Nephron progenitor cell (in vitro differentiated cells): ENCODE data around the gene PSMA6.
"Not testable (repeated sequence)": the region's sequence is repeated elsewhere in the genome, so short reads cannot be mapped to it uniquely, and the experiment has no call there.

Experiments
- DNase-seq: peaks from one replicate; pipeline ENCODE4 v3.0.0; 2021
- H3K27ac Mint-ChIP-seq: 2 replicates; pipeline ENCODE4 v1.8.0; 2021; ENCODE audit warnings: mild to moderate bottlenecking, moderate library complexity, mixed read lengths
- H3K27me3 Mint-ChIP-seq: 2 replicates; pipeline ENCODE4 v1.8.0; 2021; ENCODE audit warnings: mild to moderate bottlenecking, low read depth, mixed read lengths; ENCODE audit not compliant: poor library complexity
- H3K36me3 Mint-ChIP-seq: 2 replicates; pipeline ENCODE4 v1.8.0; 2021; ENCODE audit warnings: low read depth, mixed read lengths
- H3K4me1 Mint-ChIP-seq: 2 replicates; pipeline ENCODE4 v1.8.0; 2021; ENCODE audit warnings: mixed read lengths
- H3K4me3 Mint-ChIP-seq: 2 replicates; pipeline ENCODE4 v1.8.0; 2021; ENCODE audit warnings: mild to moderate bottlenecking, moderate library complexity, mixed read lengths
- H3K9me3 Mint-ChIP-seq: 2 replicates; pipeline ENCODE4 v1.8.0; 2021; ENCODE audit warnings: mild to moderate bottlenecking, moderate library complexity, mixed read lengths
- CTCF ChIP-seq: fragments of 200-600 bp; sonication (generic); IDR thresholded peaks from 2 replicates; pipeline ENCODE4 v1.5.0; 2021; ENCODE audit warnings: antibody characterized with exemption

Gene PSMA6

GRCh38 chr14:35346738-35347322, 54.6 kb downstream of the PSMA6 start:
- H3K27ac Mint-ChIP-seq = peak overlapping the region; percentile 55
- peaks cover 2% of the 10 kb centered on the region for H3K27me3 Mint-ChIP-seq
- DNase-seq = no peak
- peaks cover 60% of the 10 kb centered on the region for H3K4me1 Mint-ChIP-seq
- no peak overlapping the region for H3K4me3 Mint-ChIP-seq
- H3K9me3 Mint-ChIP-seq = no peaks in the 10 kb centered on the region
- H3K36me3 Mint-ChIP-seq = no peaks in the 10 kb centered on the region
- no peak for TF ChIP-seq CTCF

DNA sequence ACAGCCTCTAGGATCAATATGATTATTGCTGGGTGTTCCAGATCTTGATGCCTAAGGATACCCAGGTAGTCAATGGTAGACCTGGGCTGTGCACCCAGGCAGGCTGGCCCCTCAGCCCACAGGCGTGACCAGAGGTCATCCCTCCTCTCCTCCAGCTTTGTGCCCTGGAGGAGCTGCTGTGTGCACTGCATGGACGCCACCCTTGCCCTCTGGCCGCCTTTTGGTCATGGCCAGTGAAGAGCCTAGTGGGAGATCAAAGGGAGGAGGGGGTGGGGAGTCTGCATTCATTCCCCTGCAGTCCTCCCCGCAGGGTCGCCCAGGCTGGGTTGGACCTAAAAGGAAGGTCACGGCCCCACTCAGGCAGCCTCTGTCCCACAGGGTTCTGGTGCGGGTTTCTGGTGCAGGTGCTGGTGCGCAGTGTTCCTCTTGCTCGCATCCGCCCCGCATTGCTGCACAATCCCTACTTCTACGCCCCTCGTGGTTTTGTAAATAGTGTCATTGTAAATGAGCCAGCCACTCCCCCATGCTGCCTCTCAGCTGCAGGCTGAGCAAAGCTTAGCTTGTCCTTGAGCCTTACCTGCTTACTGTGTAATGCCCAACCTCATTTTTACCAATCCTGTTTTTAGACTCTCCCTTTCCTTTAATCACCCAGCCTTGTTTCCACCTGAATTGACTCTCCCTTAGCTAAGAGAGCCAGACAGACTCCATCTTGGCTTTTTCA, 55.3 kb downstream of the PSMA6 start:
- peak; percentile 45 for DNase-seq
- TF ChIP-seq CTCF = no peak
- H3K9me3 Mint-ChIP-seq = no peaks in the 10 kb centered on the region
- H3K4me1 Mint-ChIP-seq = peaks cover 60% of the 10 kb centered on the region
- H3K4me3 Mint-ChIP-seq = peak overlapping the region; percentile 40
- H3K27ac Mint-ChIP-seq = peak overlapping the region; percentile 75
- H3K36me3 Mint-ChIP-seq = no peaks in the 10 kb centered on the region
- peaks cover 2% of the 10 kb centered on the region for H3K27me3 Mint-ChIP-seq

DNA sequence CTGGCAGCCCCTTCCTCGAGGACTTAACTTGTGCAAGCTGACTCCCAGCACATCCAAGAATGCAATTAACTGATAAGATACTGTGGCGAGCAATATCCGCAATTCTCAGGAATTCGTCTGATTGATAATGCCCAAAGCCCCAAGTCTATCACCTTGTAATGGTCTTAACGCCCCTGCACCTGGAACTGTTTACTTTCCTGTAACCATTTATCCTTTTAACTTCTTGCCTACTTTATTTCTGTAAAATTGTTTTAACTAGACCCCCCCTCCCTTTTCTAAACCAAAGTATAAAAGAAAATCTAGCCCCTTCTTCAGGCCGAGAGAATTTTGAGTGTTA, 55.8 kb downstream of the PSMA6 start:
- H3K27me3 Mint-ChIP-seq, H3K36me3 Mint-ChIP-seq, DNase-seq, H3K9me3 Mint-ChIP-seq: not testable (repeated sequence)
- Mint-ChIP-seq H3K4me1 (peaks cover 62% of the 10 kb centered on the region), H3K4me3 (peak overlapping the region; percentile 40), H3K27ac (peak overlapping the region; percentile 75)

- no peak for DNase-seq
- Mint-ChIP-seq H3K27ac (peak overlapping the region; percentile 87), H3K4me3 (no peak overlapping the region), H3K4me1 (peaks cover 61% of the 10 kb centered on the region), H3K9me3 (no peaks in the 10 kb centered on the region), H3K27me3 (peaks cover 2% of the 10 kb centered on the region), H3K36me3 (no peaks in the 10 kb centered on the region)
- TF ChIP-seq CTCF = no peak
These were observed 57.5 kb downstream of the PSMA6 start for GRCh38 chr14:35349496-35350365.

GRCh38 chr14:35351497-35351896, 59.3 kb downstream of the PSMA6 start:
- peaks cover 2% of the 10 kb centered on the region for H3K27me3 Mint-ChIP-seq
- H3K27ac Mint-ChIP-seq = peak overlapping the region; percentile 97
- peaks cover 65% of the 10 kb centered on the region for H3K4me1 Mint-ChIP-seq

More at GRCh38 chr14:35351497-35351896, 59.3 kb downstream of the PSMA6 start:
- H3K4me3 Mint-ChIP-seq = peak overlapping the region; percentile 1
- H3K36me3 Mint-ChIP-seq = no peaks in the 10 kb centered on the region
- TF ChIP-seq CTCF = no peak
- DNase-seq = no peak
- H3K9me3 Mint-ChIP-seq = no peaks in the 10 kb centered on the region
